Measurements from ENCODE around the gene TH.

GRCh38 chr11:2212411-2213251, 41.0 kb upstream of the TH start:
- TF ChIP-seq POLR2AphosphoS5 (IDR thresholded peaks at IDR 0.05; ENCODE audit: borderline replicate concordance, low read depth, low read length) (no peak), EZH2 (IDR thresholded peaks at IDR 0.05) (no peak), FOXP2 (optimal IDR thresholded peaks at IDR 0.05; ENCODE audit: control extremely low read depth, extremely low read length, insufficient read depth) (no peak)
